GM23338 (cell line): Measurements from ENCODE around the gene TAF4B. TPM values are rescaled to one million over a fixed set of nuclear protein-coding genes. Genes with fewer than 3 reads are reported as not detected.

Experiments used
- ATAC-seq: fragments of 200-7000 bp; cut with Tn5 transposase; 3 replicates; pipeline ENCODE4 v1.9.1; 2020
- DNase-seq: peaks from one replicate; pipeline ENCODE4 v3.0.0-alpha.2; 2015; ENCODE audit warnings: low spot score
- H2AFZ ChIP-seq: fragments of 200-600 bp; sonication (generic); 2 replicates; pipeline ENCODE4 v1.8.0; 2016; ENCODE audit warnings: antibody characterized with exemption, mild to moderate bottlenecking, moderate library complexity
- H3F3A ChIP-seq: fragments of 200-600 bp; sonication (generic); replicated peaks from 2 replicates; pipeline ENCODE4 v1.8.0; 2017; ENCODE audit warnings: antibody characterized with exemption, mixed run types, low read depth
- H3K27ac ChIP-seq: fragments of 200-600 bp; sonication (generic); 2 replicates; pipeline ENCODE4 v1.6.1; 2016; ENCODE audit warnings: low read depth
- H3K27me3 ChIP-seq: fragments of 200-600 bp; sonication (generic); 2 replicates; pipeline ENCODE4 v1.8.0; 2016; ENCODE audit warnings: mild to moderate bottlenecking, mixed run types, moderate library complexity; ENCODE audit not compliant: insufficient read depth
- H3K36me3 ChIP-seq: fragments of 200-600 bp; sonication (generic); 2 replicates; pipeline ENCODE4 v1.8.0; 2016; ENCODE audit warnings: mild to moderate bottlenecking; ENCODE audit not compliant: insufficient read depth
- H3K4me1 ChIP-seq: fragments of 200-600 bp; sonication (generic); 2 replicates; pipeline ENCODE4 v1.8.0; 2016; ENCODE audit warnings: mild to moderate bottlenecking, moderate library complexity; ENCODE audit not compliant: insufficient read depth
- H3K4me2 ChIP-seq: fragments of 200-600 bp; sonication (generic); 2 replicates; pipeline ENCODE4 v1.7.1; 2017; ENCODE audit warnings: mixed run types
- H3K4me3 ChIP-seq: fragments of 200-600 bp; sonication (generic); 2 replicates; pipeline ENCODE4 v1.6.1; 2016; ENCODE audit warnings: mixed run types
- H3K79me2 ChIP-seq: fragments of 200-600 bp; sonication (generic); replicated peaks from 2 replicates; pipeline ENCODE4 v1.8.0; 2017; ENCODE audit warnings: mild to moderate bottlenecking; ENCODE audit not compliant: insufficient read depth
- H3K9me2 ChIP-seq: fragments of 200-600 bp; sonication (generic); 2 replicates; pipeline ENCODE4 v1.8.0; 2017; ENCODE audit not compliant: insufficient read depth
- H4K20me1 ChIP-seq: fragments of 200-600 bp; sonication (generic); replicated peaks from 2 replicates; pipeline ENCODE4 v1.8.0; 2017; ENCODE audit warnings: mild to moderate bottlenecking; ENCODE audit not compliant: insufficient read depth
- H3K27ac Mint-ChIP-seq: 2 replicates; pipeline ENCODE4 v1.8.0; 2020; ENCODE audit warnings: inconsistent platforms, mild to moderate bottlenecking, moderate library complexity, mixed read lengths
- H3K27me3 Mint-ChIP-seq: 3 replicates; pipeline ENCODE4 v1.8.0; 2022; ENCODE audit warnings: low read depth, mild to moderate bottlenecking, moderate library complexity, mixed read lengths, inconsistent platforms; ENCODE audit not compliant: insufficient read depth, poor library complexity
- H3K36me3 Mint-ChIP-seq: 3 replicates; pipeline ENCODE4 v1.8.0; 2021; ENCODE audit warnings: low read depth, mild to moderate bottlenecking, inconsistent platforms, moderate library complexity, mixed read lengths
- H3K4me1 Mint-ChIP-seq: 3 replicates; pipeline ENCODE4 v1.8.0; 2020; ENCODE audit warnings: mild to moderate bottlenecking, inconsistent platforms, mixed read lengths
- H3K4me3 Mint-ChIP-seq: 3 replicates; pipeline ENCODE4 v1.8.0; 2021; ENCODE audit warnings: moderate library complexity, mild to moderate bottlenecking, inconsistent platforms, mixed read lengths
- H3K9me3 Mint-ChIP-seq: 3 replicates; pipeline ENCODE4 v1.8.0; 2020; ENCODE audit warnings: moderate library complexity, mild to moderate bottlenecking, inconsistent platforms, mixed read lengths
- CTCF ChIP-seq, 2 experiments: fragments of 200-600 bp in 1 of 2; sonication (generic) in 1 of 2; conservative IDR thresholded peaks; 2 replicates each; pipeline versions ENCODE4 v1.5.1 to v1.6.1; 2016 to 2017; ENCODE audit warnings: antibody characterized with exemption in 2 of 2, low read depth in 2 of 2, mild to moderate bottlenecking in 2 of 2, moderate library complexity in 1 of 2
- ETS1 ChIP-seq: IDR thresholded peaks from 2 replicates; pipeline ENCODE4 v1.6.1; 2016; ENCODE audit warnings: antibody characterized with exemption
- EZH2 ChIP-seq: fragments of 200-600 bp; sonication (generic); IDR thresholded peaks from one replicate; pipeline ENCODE4 v1.8.0; 2017; ENCODE audit warnings: antibody characterized with exemption, mild to moderate bottlenecking, low read depth; ENCODE audit not compliant: unreplicated experiment
- EZH2phosphoT487 ChIP-seq: fragments of 200-600 bp; sonication (generic); IDR thresholded peaks from one replicate; pipeline ENCODE4 v1.8.1; 2018; ENCODE audit warnings: antibody characterized with exemption; ENCODE audit not compliant: unreplicated experiment
- JUNB ChIP-seq: IDR thresholded peaks from one replicate; pipeline ENCODE4 v1.6.1; 2016; ENCODE audit warnings: antibody characterized with exemption; ENCODE audit not compliant: unreplicated experiment
- NANOG ChIP-seq: IDR thresholded peaks from 2 replicates; pipeline ENCODE4 v1.6.1; 2016; ENCODE audit warnings: antibody characterized with exemption, borderline replicate concordance
- POLR2AphosphoS5 ChIP-seq: IDR thresholded peaks from 2 replicates; pipeline ENCODE4 v1.6.1; 2016; ENCODE audit warnings: antibody characterized with exemption, low read depth
- STAT1 ChIP-seq: IDR thresholded peaks from one replicate; pipeline ENCODE4 v1.6.1; 2016; ENCODE audit warnings: antibody characterized with exemption; ENCODE audit not compliant: unreplicated experiment
- ZNF114 ChIP-seq: fragments of 250-450 bp; sonication (Bioruptor Pico); IDR thresholded peaks from 2 replicates; pipeline ENCODE4 v1.5.0; 2020; ENCODE audit warnings: mild to moderate bottlenecking, moderate library complexity
- ZNF331 ChIP-seq: fragments of 250-450 bp; sonication (Bioruptor Pico); IDR thresholded peaks from 2 replicates; pipeline ENCODE4 v1.5.0; 2020; ENCODE audit warnings: low read depth, mild to moderate bottlenecking, moderate library complexity
- ZNF462 ChIP-seq: fragments of 250-450 bp; sonication (Bioruptor Pico); IDR thresholded peaks from 2 replicates; pipeline ENCODE4 v1.5.0; 2020; ENCODE audit warnings: mild to moderate bottlenecking, moderate library complexity
- polyA plus RNA-seq: library from polyadenylated mRNA; unstranded; fragments of >200 nt; fragmentation: Nextera tagmentation; extraction: Ambion mirVana; gene quantifications from 2 replicates; pipeline ENCODE4 v1.2.1, GENCODE V29; 2016
- total RNA-seq: library from RNA; depleted of rRNA; stranded (reverse); fragments of >200 nt; shearing (Covaris generic); gene quantifications from 2 replicates; pipeline ENCODE4 v1.2.3, GENCODE V29; 2014

TAF4B gene
- total and polyA plus RNA-seq, 2 experiments from 2014 or later, result 9.4 to 27.3 TPM

- Histone ChIP-seq H3F3A (no peaks in the 10 kb centered on the region), H3K9me2 (no peaks in the 10 kb centered on the region), H3K4me1 (peaks cover 14% of the 10 kb centered on the region), H3K27me3 (no peaks in the 10 kb centered on the region), H3K27ac (no peak overlapping the region), H2AFZ (no peak overlapping the region), H4K20me1 (no peaks in the 10 kb centered on the region), H3K4me2 (no peak overlapping the region), H3K36me3 (no peaks in the 10 kb centered on the region; the same call in 1 of the 2 replicates), H3K4me3 (no peak overlapping the region), H3K79me2 (no peaks in the 10 kb centered on the region)
- peaks cover 23% of the 10 kb centered on the region for H3K36me3 Mint-ChIP-seq
- H3K9me3 Mint-ChIP-seq, result peaks cover 6% of the 10 kb centered on the region
- TF ChIP-seq NANOG (no peak), STAT1 (no peak), ZNF114 (CRISPR knock-in tag) (no peak)
- ATAC-seq, result no peak
- no peak for DNase-seq
- peaks cover 1% of the 10 kb centered on the region for H3K27me3 Mint-ChIP-seq
- no peak overlapping the region for H3K27ac Mint-ChIP-seq
- H3K4me3 Mint-ChIP-seq, result no peak overlapping the region
- H3K4me1 Mint-ChIP-seq, result peaks cover 14% of the 10 kb centered on the region
Observed at GRCh38 chr18:26370037-26370436, 143.8 kb downstream of the TAF4B start.

GRCh38 chr18:26376105-26376504, 149.9 kb downstream of the TAF4B start:
- H3K4me2 ChIP-seq, result no peak overlapping the region
- no peak overlapping the region for H3K4me3 ChIP-seq
- ATAC-seq (no peak), DNase-seq (no peak)
- no peaks in the 10 kb centered on the region for H3F3A ChIP-seq
- H3K9me2 ChIP-seq, result no peaks in the 10 kb centered on the region
- no peaks in the 10 kb centered on the region for H3K36me3 Mint-ChIP-seq
- no peak overlapping the region for H3K27ac Mint-ChIP-seq
- H3K4me1 Mint-ChIP-seq, result no peaks in the 10 kb centered on the region
- no peak overlapping the region for H3K4me3 Mint-ChIP-seq
- H3K9me3 Mint-ChIP-seq, result no peaks in the 10 kb centered on the region
- H3K27me3 Mint-ChIP-seq, result no peaks in the 10 kb centered on the region
- H4K20me1 ChIP-seq, result no peaks in the 10 kb centered on the region
- H3K79me2 ChIP-seq, result no peaks in the 10 kb centered on the region
- no peak overlapping the region for H3K27ac ChIP-seq
- H3K4me1 ChIP-seq, result no peaks in the 10 kb centered on the region
- no peak overlapping the region for H2AFZ ChIP-seq
- no peaks in the 10 kb centered on the region for H3K36me3 ChIP-seq
- no peaks in the 10 kb centered on the region for H3K27me3 ChIP-seq
- TF ChIP-seq EZH2phosphoT487 (no peak), ZNF462 (CRISPR knock-in tag) (no peak), POLR2AphosphoS5 (no peak), JUNB (no peak), EZH2 (no peak), ZNF114 (CRISPR knock-in tag) (no peak), ZNF331 (CRISPR knock-in tag) (no peak), STAT1 (no peak), CTCF (conservative IDR thresholded peaks at IDR 0.05; ENCODE audit: low read depth in 2 of 2) (no peak), ETS1 (no peak)
